Testis (tissue), 3 donors: Measurements from ENCODE around the gene SLC35D2. TPM values are rescaled to one million over a fixed set of nuclear protein-coding genes. Genes with fewer than 3 reads are reported as not detected.
A peak's percentile ranks its signal among the peaks of the same experiment; 100 is the strongest.

Source experiments
- DNase-seq: peaks from one replicate; pipeline ENCODE4 v3.0.0-alpha.2; 2019
- H3K27ac ChIP-seq, 2 donors: fragments of 200-600 bp; sonication (generic); one replicate each; pipeline ENCODE4 v1.5.1; 2019
- H3K27me3 ChIP-seq: fragments of 200-600 bp; sonication (generic); one replicate; pipeline ENCODE4 v1.5.1; 2019
- H3K36me3 ChIP-seq: fragments of 200-600 bp; sonication (generic); one replicate; pipeline ENCODE4 v1.5.1; 2017; ENCODE audit warnings: low read depth; ENCODE audit errors: missing control alignments
- H3K4me1 ChIP-seq: fragments of 200-600 bp; sonication (generic); one replicate; pipeline ENCODE4 v1.5.1; 2019
- H3K4me3 ChIP-seq, 2 donors: fragments of 200-600 bp; sonication (generic); one replicate each; pipeline ENCODE4 v1.5.1; 2017 to 2019
- H3K9me3 ChIP-seq: fragments of 200-600 bp; sonication (generic); one replicate; pipeline ENCODE4 v1.5.1; 2017
- CTCF ChIP-seq, 3 experiments: fragments of 450-650 bp in 2 of 3; fragments of 200-600 bp in 1 of 3; sonication (generic) in 1 of 3; IDR thresholded peaks; one replicate each; pipeline ENCODE4 v1.5.1; 2016 to 2019; ENCODE audit warnings: antibody characterized with exemption in 3 of 3, mild to moderate bottlenecking in 2 of 3, moderate library complexity in 1 of 3
- POLR2A ChIP-seq: fragments of 450-650 bp; IDR thresholded peaks from one replicate; pipeline ENCODE4 v1.6.1; 2017; ENCODE audit warnings: antibody characterized with exemption, mild to moderate bottlenecking, moderate library complexity
- WGBS, 2 donors: methylation state at CpG; one replicate each; pipeline ENCODE4 v1.1.5; 2018; 5-methylcytosine and 5-hydroxymethylcytosine counted together
- intact Hi-C: fragments of 100-400 bp; cut with DNase I; formaldehyde crosslinking; loops from one replicate; pipeline ENCODE4 v1.15.1; 2023; ENCODE audit warnings: low total_unique reads
- polyA plus RNA-seq: library from polyadenylated mRNA; stranded (reverse); fragments of 350-450 nt; fragmentation: Illumina TruSeq; extraction: RNeasy Lipid Tissue Mini Kit (QIAGEN cat#74804); gene quantifications from one replicate; pipeline ENCODE4 v1.2.3, GENCODE V29; 2014; ENCODE audit warnings: low read depth, low replicate concordance; ENCODE audit not compliant: insufficient read depth
- total RNA-seq, 2 donors: library from RNA; depleted of rRNA; stranded (reverse); fragments of >200 nt; gene quantifications; one replicate each; pipeline ENCODE4 v1.2.3, GENCODE V29; 2016

Gene SLC35D2
- total and polyA plus RNA-seq, 3 donors from 2014 or later: 18.4 to 34.2 (median 26.5) TPM

- Histone ChIP-seq H3K27me3 (no peaks in the 10 kb centered on the region), H3K9me3 (no peaks in the 10 kb centered on the region), H3K36me3 (no peaks in the 10 kb centered on the region), H3K27ac (no peak overlapping the region), H3K4me1 (peaks cover 15% of the 10 kb centered on the region), H3K4me3 (no peak overlapping the region)
- intact Hi-C loops: no loop called here
- no peak for DNase-seq
- TF ChIP-seq POLR2A (no peak), CTCF (IDR thresholded peaks at IDR 0.05) (no peak)
- 67 to 80% methylated on average over 6 of the region's 6 CpGs for WGBS, 2 donors
These were observed 40.5 kb upstream of the SLC35D2 start for GRCh38 chr9:96423985-96424336.

GRCh38 chr9:96423322-96423984 is 39.9 kb upstream of the SLC35D2 start:
- no peak overlapping the region for H3K27ac ChIP-seq
- H3K4me3 ChIP-seq: no peak overlapping the region
- H3K9me3 ChIP-seq: no peaks in the 10 kb centered on the region
- 75 to 88% methylated on average over 8 of the region's 8 CpGs for WGBS, 2 donors
- TF ChIP-seq POLR2A (no peak), CTCF (IDR thresholded peaks at IDR 0.05) (no peak)
- no peaks in the 10 kb centered on the region for H3K36me3 ChIP-seq
- intact Hi-C loops: no loop called here
- peaks cover 15% of the 10 kb centered on the region for H3K4me1 ChIP-seq
- no peaks in the 10 kb centered on the region for H3K27me3 ChIP-seq
- no peak for DNase-seq

- intact Hi-C loops: no loop called here
- H3K9me3 ChIP-seq: no peaks in the 10 kb centered on the region
- H3K4me3 ChIP-seq: no peak overlapping the region
- H3K36me3 ChIP-seq: no peaks in the 10 kb centered on the region
- H3K4me1 ChIP-seq: peaks cover 15% of the 10 kb centered on the region
- WGBS, 2 donors: 44 to 54% methylated on average over 6 of the region's 6 CpGs
- no peaks in the 10 kb centered on the region for H3K27me3 ChIP-seq
- TF ChIP-seq POLR2A (no peak), CTCF (IDR thresholded peaks at IDR 0.05) (no peak)
- peak overlapping the region in 1 of 2 donors; percentile 95 for H3K27ac ChIP-seq
- no peak for DNase-seq
These were observed 37.1 kb upstream of the SLC35D2 start for GRCh38 chr9:96420468-96421219.

- TF ChIP-seq POLR2A (no peak), CTCF (IDR thresholded peaks at IDR 0.05) (no peak)
- H3K4me3 ChIP-seq: peak overlapping the region; percentile 62 to 80
- intact Hi-C loops: no loop called here
- peak overlapping the region; percentile 93 to 95 for H3K27ac ChIP-seq
- no peak for DNase-seq
- 33 to 50% methylated on average over 2 of the region's 2 CpGs for WGBS, 2 donors
- H3K27me3 ChIP-seq: no peaks in the 10 kb centered on the region
- H3K9me3 ChIP-seq: no peaks in the 10 kb centered on the region
- peaks cover 15% of the 10 kb centered on the region for H3K4me1 ChIP-seq
- H3K36me3 ChIP-seq: no peaks in the 10 kb centered on the region
These were observed 36.1 kb upstream of the SLC35D2 start for GRCh38 chr9:96419691-96419969.
